ENCODE results near the gene ETFB.
A peak's percentile ranks its signal among the peaks of the same experiment; 100 is the strongest.

ETFB gene

GRCh38 chr19:51330366-51330765, 35.8 kb downstream of the ETFB start:
- Histone ChIP-seq H3K4me1 (ENCODE audit: insufficient read depth, low read length) (peaks cover 2% of the 10 kb centered on the region; the same call in 1 of the 2 replicates), H3K9ac (ENCODE audit: low read depth, low read length) (no peak overlapping the region), H3K9me3 (ENCODE audit: insufficient read depth, low read depth, low read length) (no peaks in the 10 kb centered on the region), H3K27ac (ENCODE audit: low read length) (no peak overlapping the region), H3K27me3 (ENCODE audit: insufficient read depth, low read length) (peaks cover 20% of the 10 kb centered on the region), H3K4me3 (ENCODE audit: low read length) (no peak overlapping the region), H3K36me3 (ENCODE audit: insufficient read depth, low read depth, low read length) (peaks cover 16% of the 10 kb centered on the region)

GRCh38 chr19:51329411-51329810, 36.8 kb downstream of the ETFB start:
- Histone ChIP-seq H3K36me3 (ENCODE audit: insufficient read depth, low read depth, low read length) (peaks cover 16% of the 10 kb centered on the region), H3K27ac (ENCODE audit: low read length) (no peak overlapping the region), H3K9me3 (ENCODE audit: insufficient read depth, low read depth, low read length) (no peaks in the 10 kb centered on the region), H3K9ac (ENCODE audit: low read depth, low read length) (no peak overlapping the region), H3K4me1 (ENCODE audit: insufficient read depth, low read length) (peaks cover 2% of the 10 kb centered on the region; the same call in 1 of the 2 replicates), H3K27me3 (ENCODE audit: insufficient read depth, low read length) (peaks cover 20% of the 10 kb centered on the region), H3K4me3 (ENCODE audit: low read length) (no peak overlapping the region)

GRCh38 chr19:51327066-51328001, 38.9 kb downstream of the ETFB start:
- Histone ChIP-seq H3K9ac (ENCODE audit: low read depth, low read length) (peak overlapping the region; percentile 55; the same call in 1 of the 2 replicates), H3K27ac (ENCODE audit: low read length) (no peak overlapping the region), H3K4me1 (ENCODE audit: insufficient read depth, low read length) (peaks cover 2% of the 10 kb centered on the region; the same call in 1 of the 2 replicates), H3K9me3 (ENCODE audit: insufficient read depth, low read depth, low read length) (no peaks in the 10 kb centered on the region), H3K4me3 (ENCODE audit: low read length) (peak overlapping the region; percentile 62), H3K36me3 (ENCODE audit: insufficient read depth, low read depth, low read length) (peaks cover 15% of the 10 kb centered on the region), H3K27me3 (ENCODE audit: insufficient read depth, low read length) (peaks cover 20% of the 10 kb centered on the region)

GRCh38 chr19:51326216-51327065, 39.7 kb downstream of the ETFB start:
- H3K36me3 ChIP-seq (ENCODE audit: insufficient read depth, low read depth, low read length), result peaks cover 6% of the 10 kb centered on the region
- no peak overlapping the region for H3K27ac ChIP-seq (ENCODE audit: low read length)
- H3K9ac ChIP-seq (ENCODE audit: low read depth, low read length), result no peak overlapping the region; the same call in 1 of the 2 replicates
- H3K4me1 ChIP-seq (ENCODE audit: insufficient read depth, low read length), result peaks cover 2% of the 10 kb centered on the region; the same call in 1 of the 2 replicates
- peaks cover 20% of the 10 kb centered on the region for H3K27me3 ChIP-seq (ENCODE audit: insufficient read depth, low read length)
- peak overlapping the region; percentile 62; the same call in 1 of the 2 replicates for H3K4me3 ChIP-seq (ENCODE audit: low read length)
- no peaks in the 10 kb centered on the region for H3K9me3 ChIP-seq (ENCODE audit: insufficient read depth, low read depth, low read length)

- H3K4me1 ChIP-seq (ENCODE audit: insufficient read depth, low read length), result peaks cover 2% of the 10 kb centered on the region; the same call in 1 of the 2 replicates
- no peaks in the 10 kb centered on the region for H3K9me3 ChIP-seq (ENCODE audit: insufficient read depth, low read depth, low read length)
- no peak overlapping the region for H3K9ac ChIP-seq (ENCODE audit: low read depth, low read length)
- no peak overlapping the region for H3K27ac ChIP-seq (ENCODE audit: low read length)
- peaks cover 20% of the 10 kb centered on the region for H3K27me3 ChIP-seq (ENCODE audit: insufficient read depth, low read length)
- no peak overlapping the region for H3K4me3 ChIP-seq (ENCODE audit: low read length)
- 0 out of 2 replicates have a peak, but pooled peaks cover 3% of the 10 kb centered on the region for H3K36me3 ChIP-seq (ENCODE audit: insufficient read depth, low read depth, low read length)
Measured at GRCh38 chr19:51325161-51325976, 40.8 kb downstream of the ETFB start.

GRCh38 chr19:51324167-51324481, 42.1 kb downstream of the ETFB start:
- peaks cover 20% of the 10 kb centered on the region for H3K27me3 ChIP-seq (ENCODE audit: insufficient read depth, low read length)
- H3K9me3 ChIP-seq (ENCODE audit: insufficient read depth, low read depth, low read length), result no peaks in the 10 kb centered on the region
- H3K9ac ChIP-seq (ENCODE audit: low read depth, low read length), result no peak overlapping the region
- no peak overlapping the region for H3K4me3 ChIP-seq (ENCODE audit: low read length)
- no peaks in the 10 kb centered on the region for H3K36me3 ChIP-seq (ENCODE audit: insufficient read depth, low read depth, low read length)
- no peak overlapping the region for H3K27ac ChIP-seq (ENCODE audit: low read length)
- H3K4me1 ChIP-seq (ENCODE audit: insufficient read depth, low read length), result peaks cover 2% of the 10 kb centered on the region; the same call in 1 of the 2 replicates

- no peak overlapping the region for H3K4me3 ChIP-seq (ENCODE audit: low read length)
- H3K9me3 ChIP-seq (ENCODE audit: insufficient read depth, low read depth, low read length), result no peaks in the 10 kb centered on the region
- H3K27me3 ChIP-seq (ENCODE audit: insufficient read depth, low read length), result peaks cover 20% of the 10 kb centered on the region
Measured at GRCh38 chr19:51323481-51324166, 42.6 kb downstream of the ETFB start.

GRCh38 chr19:51321799-51322198, 44.4 kb downstream of the ETFB start:
- Histone ChIP-seq H3K4me3 (ENCODE audit: low read length) (no peak overlapping the region), H3K4me1 (ENCODE audit: insufficient read depth, low read length) (no peaks in the 10 kb centered on the region), H3K27ac (ENCODE audit: low read length) (no peak overlapping the region), H3K27me3 (ENCODE audit: insufficient read depth, low read length) (peaks cover 11% of the 10 kb centered on the region), H3K9me3 (ENCODE audit: insufficient read depth, low read depth, low read length) (no peaks in the 10 kb centered on the region), H3K9ac (ENCODE audit: low read depth, low read length) (no peak overlapping the region), H3K36me3 (ENCODE audit: insufficient read depth, low read depth, low read length) (no peaks in the 10 kb centered on the region)

More at GRCh38 chr19:51323481-51324166, 42.6 kb downstream of the ETFB start:
- Histone ChIP-seq H3K4me1 (ENCODE audit: insufficient read depth, low read length) (peaks cover 2% of the 10 kb centered on the region; the same call in 1 of the 2 replicates), H3K27ac (ENCODE audit: low read length) (no peak overlapping the region), H3K36me3 (ENCODE audit: insufficient read depth, low read depth, low read length) (no peaks in the 10 kb centered on the region), H3K9ac (ENCODE audit: low read depth, low read length) (no peak overlapping the region)

- no peak overlapping the region for H3K27ac ChIP-seq (ENCODE audit: low read length)
- H3K36me3 ChIP-seq (ENCODE audit: insufficient read depth, low read depth, low read length), result no peaks in the 10 kb centered on the region
- H3K4me1 ChIP-seq (ENCODE audit: insufficient read depth, low read length), result no peaks in the 10 kb centered on the region
- no peaks in the 10 kb centered on the region for H3K9me3 ChIP-seq (ENCODE audit: insufficient read depth, low read depth, low read length)
- no peak overlapping the region for H3K9ac ChIP-seq (ENCODE audit: low read depth, low read length)
- H3K27me3 ChIP-seq (ENCODE audit: insufficient read depth, low read length), result no peaks in the 10 kb centered on the region; the same call in 1 of the 2 replicates
- no peak overlapping the region for H3K4me3 ChIP-seq (ENCODE audit: low read length)
Measured at GRCh38 chr19:51320280-51320657, 45.9 kb downstream of the ETFB start.

- Histone ChIP-seq H3K36me3 (ENCODE audit: insufficient read depth, low read depth, low read length) (no peaks in the 10 kb centered on the region), H3K9ac (ENCODE audit: low read depth, low read length) (no peak overlapping the region), H3K4me3 (ENCODE audit: low read length) (no peak overlapping the region), H3K4me1 (ENCODE audit: insufficient read depth, low read length) (no peaks in the 10 kb centered on the region), H3K27ac (ENCODE audit: low read length) (no peak overlapping the region), H3K9me3 (ENCODE audit: insufficient read depth, low read depth, low read length) (no peaks in the 10 kb centered on the region), H3K27me3 (ENCODE audit: insufficient read depth, low read length) (no peaks in the 10 kb centered on the region; the same call in 1 of the 2 replicates)
Measured at GRCh38 chr19:51319649-51320279, 46.4 kb downstream of the ETFB start.
